Measurements from ENCODE around the gene SLC16A12. TPM values are rescaled to one million over a fixed set of nuclear protein-coding genes. Genes with fewer than 3 reads are reported as not detected.
"Not testable (repeated sequence)": the region's sequence is repeated elsewhere in the genome, so short reads cannot be mapped to it uniquely, and the experiment has no call there.

The SLC16A12 gene
- polyA plus RNA-seq, 4 donors, result 0.21 to 0.89 TPM; not detected in 2

DNA sequence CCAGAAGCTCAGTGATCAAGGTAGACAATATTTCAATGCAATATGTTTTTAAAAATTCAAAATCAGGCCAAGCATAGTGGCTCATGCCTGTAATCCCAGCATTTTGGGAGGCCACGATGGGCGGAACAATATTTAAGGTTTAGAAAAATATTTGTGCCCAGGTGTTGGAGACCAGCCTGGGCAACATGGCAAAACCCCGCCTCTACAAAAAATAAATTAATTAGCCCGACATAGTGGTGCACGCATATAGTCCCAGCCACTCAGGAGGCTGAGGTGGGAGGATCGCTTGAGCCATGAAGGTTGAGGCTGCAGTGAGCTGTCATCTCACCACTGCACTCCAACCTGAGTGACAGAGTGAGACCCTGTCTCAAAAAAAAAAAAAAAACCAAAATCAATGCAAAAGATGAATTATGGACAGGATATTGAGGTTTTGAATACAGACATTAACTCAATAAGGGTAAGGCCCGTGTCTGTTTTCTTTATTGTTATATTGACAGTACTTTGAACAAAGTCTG is 121.9 kb downstream of the SLC16A12 start:
- 73 to 82% (median 79%) methylated on average over 7 of the region's 7 CpGs for WGBS, 3 donors
- Histone ChIP-seq H3K4me3 (ENCODE audit: low read depth in 1 of 3, low read length in 3 of 3) (peak overlapping the region in 1 of 3 donors; percentile 89), H3K4me1 (ENCODE audit: control insufficient read depth in 3 of 3, insufficient read depth in 2 of 3, low read depth in 1 of 3, low read length in 2 of 3) (peaks cover 0 to 20% (median 16%) of the 10 kb centered on the region in 3 donors), H3K36me3 (ENCODE audit: control insufficient read depth in 3 of 3, insufficient read depth in 2 of 3, low read depth in 1 of 3, low read length in 3 of 3) (peaks cover 0 to 6% (median 6%) of the 10 kb centered on the region in 3 donors), H3K9me3 (ENCODE audit: control insufficient read depth in 2 of 2, insufficient read depth in 1 of 2, low read depth in 1 of 2, low read length in 1 of 2) (peaks cover 0 to 3% of the 10 kb centered on the region in 2 donors), H3K27me3 (ENCODE audit: control insufficient read depth in 3 of 3, insufficient read depth in 3 of 3, low read length in 3 of 3) (no peaks in the 10 kb centered on the region), H3K27ac (ENCODE audit: low read depth in 1 of 3, low read length in 2 of 3) (peak overlapping the region; percentile 92 to 99 (median 94))
- no peak for FAIRE-seq
- DNase-seq, result no peak

DNA sequence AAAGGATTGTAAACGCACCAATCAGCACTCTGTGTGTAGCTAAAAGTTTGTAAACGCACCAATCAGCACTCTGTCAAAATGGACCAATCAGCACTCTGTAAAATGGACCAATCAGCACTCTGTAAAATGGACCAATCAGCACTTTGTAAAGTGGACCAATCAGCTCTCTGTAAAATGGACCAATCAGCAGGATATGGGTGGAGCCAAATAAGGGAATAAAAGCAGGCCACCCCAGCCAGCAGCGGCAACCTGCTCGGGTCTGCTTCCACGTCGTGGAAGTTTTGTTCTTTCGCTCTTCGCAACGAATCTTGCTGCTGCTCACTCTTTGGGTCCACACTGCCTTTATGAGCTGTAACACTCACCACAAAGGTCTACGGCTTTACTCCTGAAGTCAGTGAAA is 123.1 kb downstream of the SLC16A12 start:
- FAIRE-seq; H3K36me3 ChIP-seq (ENCODE audit: control insufficient read depth in 3 of 3, insufficient read depth in 2 of 3, low read depth in 1 of 3, low read length in 3 of 3); H3K4me3 ChIP-seq (ENCODE audit: low read depth in 1 of 3, low read length in 3 of 3); H3K9me3 ChIP-seq (ENCODE audit: control insufficient read depth in 2 of 2, insufficient read depth in 1 of 2, low read depth in 1 of 2, low read length in 1 of 2); DNase-seq; H3K27ac ChIP-seq (ENCODE audit: low read depth in 1 of 3, low read length in 2 of 3); H3K27me3 ChIP-seq (ENCODE audit: control insufficient read depth in 3 of 3, insufficient read depth in 3 of 3, low read length in 3 of 3): not testable (repeated sequence)
- peaks cover 0 to 16% (median 12%) of the 10 kb centered on the region in 3 donors for H3K4me1 ChIP-seq (ENCODE audit: control insufficient read depth in 3 of 3, insufficient read depth in 2 of 3, low read depth in 1 of 3, low read length in 2 of 3)
- 87 to 94% (median 94%) methylated on average over 10 of the region's 10 CpGs for WGBS, 3 donors

DNA sequence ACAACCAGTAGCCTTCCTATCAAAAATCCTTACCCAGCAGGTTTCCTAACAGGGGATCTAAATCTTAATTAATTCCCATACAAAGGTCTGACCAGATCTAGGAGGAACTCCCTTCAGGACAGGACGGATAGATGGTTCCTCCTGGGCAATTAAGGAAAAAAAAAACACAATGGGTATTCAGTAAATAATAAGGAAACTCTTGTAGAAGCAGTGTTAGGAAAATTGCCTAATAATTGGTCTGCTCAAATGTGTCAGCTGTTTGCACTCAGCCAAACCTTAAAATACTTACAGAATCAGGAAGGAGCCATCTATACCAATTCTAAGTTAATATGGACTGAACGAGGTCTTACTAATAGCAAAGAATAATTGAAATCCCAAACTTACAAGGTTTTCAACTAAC is 124.3 kb downstream of the SLC16A12 start:
- not testable (repeated sequence) for FAIRE-seq
- WGBS, 3 donors, result 64 to 79% (median 73%) methylated on average over 2 of the region's 2 CpGs

DNA sequence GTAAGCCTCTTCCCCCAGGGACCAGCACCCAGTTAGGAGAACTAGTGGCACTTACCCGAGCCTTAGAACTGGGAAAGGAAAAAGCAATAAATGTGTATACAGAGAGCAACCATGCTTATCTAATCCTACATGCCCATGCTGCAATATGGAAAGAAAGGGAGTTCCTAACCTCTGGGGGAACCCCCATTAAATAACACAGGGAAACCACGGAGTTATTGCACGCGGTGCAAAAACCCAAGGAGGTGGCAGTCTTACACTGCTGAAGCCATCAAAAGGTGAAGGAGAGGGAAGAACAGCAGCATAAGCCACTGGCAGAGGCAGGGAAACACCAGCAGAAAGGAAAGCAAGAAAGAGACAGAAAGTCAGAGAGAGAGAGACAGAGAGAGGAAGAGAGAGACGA is 124.8 kb downstream of the SLC16A12 start:
- not testable (repeated sequence) for H3K4me3 ChIP-seq (ENCODE audit: low read depth in 1 of 3, low read length in 3 of 3); H3K27ac ChIP-seq (ENCODE audit: low read depth in 1 of 3, low read length in 2 of 3); H3K36me3 ChIP-seq (ENCODE audit: control insufficient read depth in 3 of 3, insufficient read depth in 2 of 3, low read depth in 1 of 3, low read length in 3 of 3); H3K4me1 ChIP-seq (ENCODE audit: control insufficient read depth in 3 of 3, insufficient read depth in 2 of 3, low read depth in 1 of 3, low read length in 2 of 3); H3K27me3 ChIP-seq (ENCODE audit: control insufficient read depth in 3 of 3, insufficient read depth in 3 of 3, low read length in 3 of 3); H3K9me3 ChIP-seq (ENCODE audit: control insufficient read depth in 2 of 2, insufficient read depth in 1 of 2, low read depth in 1 of 2, low read length in 1 of 2); FAIRE-seq; DNase-seq
- WGBS, 3 donors, result 77 to 91% (median 86%) methylated on average over 5 of the region's 5 CpGs

More for the DNA sequence above, 124.3 kb downstream of the SLC16A12 start:
- not testable (repeated sequence) for H3K9me3 ChIP-seq (ENCODE audit: control insufficient read depth in 2 of 2, insufficient read depth in 1 of 2, low read depth in 1 of 2, low read length in 1 of 2); H3K27ac ChIP-seq (ENCODE audit: low read depth in 1 of 3, low read length in 2 of 3); H3K36me3 ChIP-seq (ENCODE audit: control insufficient read depth in 3 of 3, insufficient read depth in 2 of 3, low read depth in 1 of 3, low read length in 3 of 3); H3K4me3 ChIP-seq (ENCODE audit: low read depth in 1 of 3, low read length in 3 of 3); H3K27me3 ChIP-seq (ENCODE audit: control insufficient read depth in 3 of 3, insufficient read depth in 3 of 3, low read length in 3 of 3); DNase-seq
- peaks cover 0 to 14% (median 4%) of the 10 kb centered on the region in 3 donors for H3K4me1 ChIP-seq (ENCODE audit: control insufficient read depth in 3 of 3, insufficient read depth in 2 of 3, low read depth in 1 of 3, low read length in 2 of 3)

DNA sequence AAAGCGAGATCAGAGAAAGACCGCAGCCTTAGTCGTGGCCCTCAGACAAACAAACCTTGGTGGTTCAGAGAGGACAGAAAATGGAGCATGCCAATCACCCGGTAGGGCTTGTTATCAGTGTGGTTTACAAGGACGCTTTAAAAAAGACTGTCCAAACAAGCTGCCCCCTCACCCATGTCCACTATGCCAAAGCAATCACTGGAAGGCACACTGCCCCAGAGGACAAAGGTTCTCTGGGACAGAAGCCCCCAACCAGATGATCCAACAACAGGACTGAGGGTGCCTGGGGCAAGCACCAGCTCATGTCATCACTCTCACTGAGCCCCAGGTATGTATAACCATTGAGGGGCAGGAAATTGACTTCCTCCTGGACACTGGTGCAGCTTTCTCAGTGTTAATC is 126.1 kb downstream of the SLC16A12 start:
- FAIRE-seq; H3K36me3 ChIP-seq (ENCODE audit: control insufficient read depth in 3 of 3, insufficient read depth in 2 of 3, low read depth in 1 of 3, low read length in 3 of 3); DNase-seq; H3K27ac ChIP-seq (ENCODE audit: low read depth in 1 of 3, low read length in 2 of 3); H3K4me1 ChIP-seq (ENCODE audit: control insufficient read depth in 3 of 3, insufficient read depth in 2 of 3, low read depth in 1 of 3, low read length in 2 of 3); H3K27me3 ChIP-seq (ENCODE audit: control insufficient read depth in 3 of 3, insufficient read depth in 3 of 3, low read length in 3 of 3); H3K4me3 ChIP-seq (ENCODE audit: low read depth in 1 of 3, low read length in 3 of 3); H3K9me3 ChIP-seq (ENCODE audit: control insufficient read depth in 2 of 2, insufficient read depth in 1 of 2, low read depth in 1 of 2, low read length in 1 of 2): not testable (repeated sequence)
- 94 to 96% (median 96%) methylated on average over 5 of the region's 5 CpGs for WGBS, 3 donors

DNA sequence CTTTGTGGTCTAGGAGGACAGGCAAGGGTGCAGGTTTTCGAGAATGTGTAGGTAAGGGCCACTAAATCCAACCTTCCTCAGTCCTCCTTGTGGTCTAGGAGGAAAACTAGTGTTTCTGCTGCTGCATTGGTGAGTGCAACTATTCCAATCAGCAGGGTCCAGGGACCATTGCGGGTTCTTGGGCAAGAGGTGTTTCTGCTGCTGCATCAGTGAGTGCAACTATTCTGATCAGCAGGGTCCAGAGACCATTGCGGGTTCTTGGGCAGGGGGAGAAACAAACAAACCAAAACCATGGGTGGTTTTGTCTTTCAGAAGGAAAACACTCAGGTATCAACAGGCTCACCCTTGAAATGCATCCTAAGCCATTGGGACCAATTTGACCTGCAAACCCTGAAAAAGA is 127.6 kb downstream of the SLC16A12 start:
- not testable (repeated sequence) for H3K9me3 ChIP-seq (ENCODE audit: control insufficient read depth in 2 of 2, insufficient read depth in 1 of 2, low read depth in 1 of 2, low read length in 1 of 2); H3K27me3 ChIP-seq (ENCODE audit: control insufficient read depth in 3 of 3, insufficient read depth in 3 of 3, low read length in 3 of 3); H3K36me3 ChIP-seq (ENCODE audit: control insufficient read depth in 3 of 3, insufficient read depth in 2 of 3, low read depth in 1 of 3, low read length in 3 of 3); H3K4me3 ChIP-seq (ENCODE audit: low read depth in 1 of 3, low read length in 3 of 3); H3K27ac ChIP-seq (ENCODE audit: low read depth in 1 of 3, low read length in 2 of 3); H3K4me1 ChIP-seq (ENCODE audit: control insufficient read depth in 3 of 3, insufficient read depth in 2 of 3, low read depth in 1 of 3, low read length in 2 of 3); FAIRE-seq; DNase-seq
- 96 to 100% (median 97%) methylated on average over 3 of the region's 3 CpGs for WGBS, 3 donors

DNA sequence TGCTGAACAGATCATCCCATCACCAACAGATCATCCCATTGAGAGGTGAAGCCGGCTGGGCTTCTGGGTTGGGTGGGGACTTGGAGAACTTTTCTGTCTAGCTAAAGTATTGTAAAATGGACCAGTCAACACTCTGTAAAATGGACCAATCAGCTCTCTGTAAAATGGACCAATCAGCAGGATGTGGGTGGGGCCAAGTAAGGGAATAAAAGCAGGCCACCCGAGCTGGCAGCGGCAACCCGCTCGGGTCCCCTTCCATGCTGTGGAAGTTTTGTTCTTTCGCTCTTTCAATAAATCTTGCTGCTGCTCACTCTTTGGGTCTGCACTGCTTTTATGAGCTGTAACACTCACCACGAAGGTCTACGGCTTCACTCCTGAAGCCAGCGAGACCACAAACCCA is 129.2 kb downstream of the SLC16A12 start:
- H3K4me1 ChIP-seq (ENCODE audit: control insufficient read depth in 3 of 3, insufficient read depth in 2 of 3, low read depth in 1 of 3, low read length in 2 of 3); DNase-seq; H3K27ac ChIP-seq (ENCODE audit: low read depth in 1 of 3, low read length in 2 of 3); H3K4me3 ChIP-seq (ENCODE audit: low read depth in 1 of 3, low read length in 3 of 3); H3K36me3 ChIP-seq (ENCODE audit: control insufficient read depth in 3 of 3, insufficient read depth in 2 of 3, low read depth in 1 of 3, low read length in 3 of 3); H3K27me3 ChIP-seq (ENCODE audit: control insufficient read depth in 3 of 3, insufficient read depth in 3 of 3, low read length in 3 of 3); H3K9me3 ChIP-seq (ENCODE audit: control insufficient read depth in 2 of 2, insufficient read depth in 1 of 2, low read depth in 1 of 2, low read length in 1 of 2); FAIRE-seq: not testable (repeated sequence)
- 94 to 98% (median 97%) methylated on average over 9 of the region's 9 CpGs for WGBS, 3 donors

DNA sequence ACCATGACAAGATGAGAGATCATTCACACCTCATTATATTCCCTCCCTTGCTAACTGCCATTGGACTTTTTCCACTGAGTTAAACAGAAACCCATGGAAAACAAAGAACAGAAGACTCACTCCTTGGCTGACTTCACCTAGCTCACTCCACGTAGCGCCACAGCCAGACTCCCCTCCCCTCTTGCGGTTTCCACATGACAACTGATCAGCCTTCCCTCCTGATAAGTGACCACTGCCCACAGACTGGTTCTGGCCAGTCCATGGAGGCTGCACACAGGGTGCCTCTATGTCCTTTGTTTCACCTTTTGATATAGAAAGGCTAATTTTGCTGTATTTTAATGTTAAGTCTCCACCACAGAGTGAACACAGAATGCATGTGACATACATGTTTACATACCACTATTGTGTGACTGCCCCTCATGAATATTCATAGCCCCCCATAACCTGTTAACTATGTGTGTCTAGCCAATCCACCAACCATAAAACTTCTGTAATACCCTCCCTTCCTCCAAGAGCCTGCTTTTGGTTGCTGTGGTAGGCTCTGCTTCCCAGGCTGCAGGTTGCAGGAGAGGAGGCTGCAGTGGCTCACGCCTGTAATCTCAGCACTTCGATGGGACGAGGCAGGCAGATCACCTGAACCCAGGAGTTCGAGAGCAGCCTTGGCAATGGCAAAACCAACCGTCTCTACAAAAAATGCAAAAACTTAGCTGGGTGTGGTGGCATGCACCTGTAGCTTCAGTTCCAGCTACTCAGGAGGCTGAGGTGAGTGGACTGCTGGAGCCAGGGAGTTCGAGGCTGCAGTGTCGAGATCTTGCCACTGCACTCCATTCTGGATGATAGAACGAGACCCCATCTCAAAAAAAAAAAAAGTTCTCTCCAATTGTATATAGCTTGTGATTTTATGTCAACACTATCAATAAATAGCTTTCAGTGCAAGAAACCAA is 131.0 kb downstream of the SLC16A12 start:
- FAIRE-seq (no peak), DNase-seq (no peak)
- H3K36me3 ChIP-seq (ENCODE audit: control insufficient read depth in 3 of 3, insufficient read depth in 2 of 3, low read depth in 1 of 3, low read length in 3 of 3), result peaks cover 0 to 4% (median 3%) of the 10 kb centered on the region in 3 donors
- no peaks in the 10 kb centered on the region for H3K27me3 ChIP-seq (ENCODE audit: control insufficient read depth in 3 of 3, insufficient read depth in 3 of 3, low read length in 3 of 3)
- no peak overlapping the region for H3K4me3 ChIP-seq (ENCODE audit: low read depth in 1 of 3, low read length in 3 of 3)
- no peaks in the 10 kb centered on the region for H3K9me3 ChIP-seq (ENCODE audit: control insufficient read depth in 2 of 2, insufficient read depth in 1 of 2, low read depth in 1 of 2, low read length in 1 of 2)
- no peaks in the 10 kb centered on the region for H3K4me1 ChIP-seq (ENCODE audit: control insufficient read depth in 3 of 3, insufficient read depth in 2 of 3, low read depth in 1 of 3, low read length in 2 of 3)
- 77 to 90% (median 89%) methylated on average over 11 of the region's 11 CpGs for WGBS, 3 donors
- no peak overlapping the region for H3K27ac ChIP-seq (ENCODE audit: low read depth in 1 of 3, low read length in 2 of 3)

All from small intestine (tissue), 7 donors.